Nephron (organoid): ENCODE results near the gene ASCC2.

Experiments used
- H3K27ac Mint-ChIP-seq, 3 experiments: 2 replicates each; pipeline ENCODE4 v1.8.0; 2020; ENCODE audit warnings: mixed read lengths in 3 of 3, mild to moderate bottlenecking in 2 of 3, moderate library complexity in 1 of 3
- H3K27me3 Mint-ChIP-seq: 2 replicates; pipeline ENCODE4 v1.8.0; 2021; ENCODE audit warnings: low read depth, mild to moderate bottlenecking, moderate library complexity, mixed read lengths
- H3K36me3 Mint-ChIP-seq: 2 replicates; pipeline ENCODE4 v1.8.0; 2020; ENCODE audit warnings: low read depth, mixed read lengths
- H3K4me1 Mint-ChIP-seq: 2 replicates; pipeline ENCODE4 v1.8.0; 2020; ENCODE audit warnings: mixed read lengths
- H3K4me3 Mint-ChIP-seq, 3 experiments: 2 replicates each; pipeline ENCODE4 v1.8.0; 2020; ENCODE audit warnings: mild to moderate bottlenecking in 3 of 3, mixed read lengths in 3 of 3, moderate library complexity in 2 of 3
- H3K9me3 Mint-ChIP-seq: 2 replicates; pipeline ENCODE4 v1.8.0; 2020; ENCODE audit warnings: mixed read lengths
- TF ChIP-seq, protein P1 (sequence below), 3 experiments: fragments of 200-600 bp; sonication (generic); IDR thresholded peaks; one replicate each; pipeline ENCODE4 v1.5.0; 2021; ENCODE audit warnings: antibody characterized with exemption in 3 of 3; ENCODE audit not compliant: unreplicated experiment in 3 of 3

ASCC2 gene

DNA sequence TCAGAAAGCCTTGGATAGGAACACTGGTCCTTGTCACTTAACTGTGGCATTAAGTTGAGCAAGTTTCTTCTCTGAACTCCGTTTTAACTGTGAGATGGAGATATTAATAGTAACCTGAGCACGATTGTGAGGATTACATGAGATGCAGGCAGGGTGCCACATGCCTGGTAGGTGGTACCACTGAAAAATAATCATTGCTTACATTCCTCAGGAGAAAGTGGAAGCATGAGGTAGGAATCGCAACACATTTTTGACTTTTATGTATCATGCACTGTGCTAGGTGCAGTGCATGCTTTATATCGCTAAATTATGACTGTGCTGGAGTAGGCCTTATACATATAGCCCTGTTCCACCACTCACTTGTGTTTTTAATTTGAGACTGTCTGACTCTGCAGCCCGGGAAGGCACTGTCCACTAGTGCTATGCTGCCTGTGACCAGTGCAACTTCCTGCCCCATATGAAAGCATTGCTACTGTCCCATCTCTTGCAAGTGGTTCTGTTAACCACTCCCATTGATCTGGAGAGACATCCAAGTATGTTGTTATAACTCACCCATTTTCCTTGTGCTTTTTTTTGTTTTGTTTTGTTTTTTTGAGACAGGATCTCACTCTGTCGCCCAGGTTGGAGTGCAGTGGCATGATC, 69.9 kb downstream of the ASCC2 start:
- H3K27me3 Mint-ChIP-seq = no peaks in the 10 kb centered on the region
- no peaks in the 10 kb centered on the region for H3K9me3 Mint-ChIP-seq
- TF ChIP-seq, protein P1, sequence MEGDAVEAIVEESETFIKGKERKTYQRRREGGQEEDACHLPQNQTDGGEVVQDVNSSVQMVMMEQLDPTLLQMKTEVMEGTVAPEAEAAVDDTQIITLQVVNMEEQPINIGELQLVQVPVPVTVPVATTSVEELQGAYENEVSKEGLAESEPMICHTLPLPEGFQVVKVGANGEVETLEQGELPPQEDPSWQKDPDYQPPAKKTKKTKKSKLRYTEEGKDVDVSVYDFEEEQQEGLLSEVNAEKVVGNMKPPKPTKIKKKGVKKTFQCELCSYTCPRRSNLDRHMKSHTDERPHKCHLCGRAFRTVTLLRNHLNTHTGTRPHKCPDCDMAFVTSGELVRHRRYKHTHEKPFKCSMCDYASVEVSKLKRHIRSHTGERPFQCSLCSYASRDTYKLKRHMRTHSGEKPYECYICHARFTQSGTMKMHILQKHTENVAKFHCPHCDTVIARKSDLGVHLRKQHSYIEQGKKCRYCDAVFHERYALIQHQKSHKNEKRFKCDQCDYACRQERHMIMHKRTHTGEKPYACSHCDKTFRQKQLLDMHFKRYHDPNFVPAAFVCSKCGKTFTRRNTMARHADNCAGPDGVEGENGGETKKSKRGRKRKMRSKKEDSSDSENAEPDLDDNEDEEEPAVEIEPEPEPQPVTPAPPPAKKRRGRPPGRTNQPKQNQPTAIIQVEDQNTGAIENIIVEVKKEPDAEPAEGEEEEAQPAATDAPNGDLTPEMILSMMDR (IDR thresholded peaks at IDR 0.05; ENCODE audit: unreplicated experiment in 3 of 3) = no peak
- H3K4me1 Mint-ChIP-seq = peaks cover 28% of the 10 kb centered on the region
- H3K4me3 Mint-ChIP-seq = peak overlapping the region; percentile 99 to 100 (median 99)
- peaks cover 25% of the 10 kb centered on the region for H3K36me3 Mint-ChIP-seq
- peak overlapping the region; percentile 98 to 99 (median 98) for H3K27ac Mint-ChIP-seq

DNA sequence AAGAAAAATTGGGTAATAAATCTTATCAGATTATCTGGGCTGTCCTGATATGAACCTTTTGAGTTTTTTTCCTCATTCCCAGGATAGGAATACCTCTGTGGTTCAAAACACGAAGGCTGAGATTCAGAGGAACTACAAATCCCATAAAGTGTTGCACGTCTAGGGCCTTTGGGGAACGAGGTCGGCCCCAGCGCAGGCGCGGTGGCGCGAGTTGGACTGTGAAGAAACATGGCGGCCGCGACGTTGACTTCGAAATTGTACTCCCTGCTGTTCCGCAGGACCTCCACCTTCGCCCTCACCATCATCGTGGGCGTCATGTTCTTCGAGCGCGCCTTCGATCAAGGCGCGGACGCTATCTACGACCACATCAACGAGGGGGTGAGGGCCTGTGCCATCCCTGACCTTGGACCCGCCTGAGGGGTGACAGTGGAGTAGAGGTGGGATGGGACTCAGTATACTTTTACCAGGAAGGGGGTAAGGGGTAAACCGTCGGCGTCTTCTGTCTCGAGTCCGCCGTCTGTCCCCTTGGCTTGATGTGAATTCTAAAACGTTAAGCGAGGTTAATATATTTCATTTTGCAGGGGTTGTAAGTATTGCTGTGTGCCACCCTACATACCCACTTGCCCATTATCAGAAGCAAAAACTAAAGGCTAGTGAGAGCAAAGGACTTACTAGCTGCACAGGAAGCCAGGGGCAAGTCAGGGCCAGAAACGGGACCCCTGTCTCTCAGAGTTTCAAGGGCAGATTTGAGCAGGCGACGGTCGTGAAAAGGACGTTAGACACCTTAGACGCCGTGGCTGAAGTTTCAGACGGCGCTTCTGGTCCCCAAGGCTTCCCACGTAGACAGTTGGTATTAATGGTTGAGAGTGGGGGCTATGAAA, 70.7 kb downstream of the ASCC2 start, which contains the start of gene UQCR10:
TSS of gene UQCR10 (plus strand) at position 199 of the 881 bp plus-strand sequence. CDS start at position 229, 30 bp downstream.
- Mint-ChIP-seq H3K27me3 (no peaks in the 10 kb centered on the region), H3K27ac (peak within 1 kb of the TSS; percentile 98 to 99 (median 98)), H3K4me3 (peak within 1 kb of the TSS; percentile 99 to 100 (median 99)), H3K9me3 (no peaks in the 10 kb centered on the region), H3K4me1 (peaks cover 28% of the 10 kb centered on the region), H3K36me3 (peaks cover 25% of the 10 kb centered on the region)
- TF ChIP-seq, protein P1 (IDR thresholded peaks at IDR 0.05; ENCODE audit: unreplicated experiment in 3 of 3) = no peak

GRCh38 chr22:29766632-29767170, 71.4 kb downstream of the ASCC2 start, which contains the start of gene ZMAT5:
ZMAT5 (minus strand) TSS chr22:29767007; CDS start chr22:29748544, 18,463 bp downstream.
- Mint-ChIP-seq H3K4me1 (peaks cover 28% of the 10 kb centered on the region), H3K4me3 (peak within 1 kb of the TSS; percentile 99 to 100 (median 99)), H3K36me3 (peaks cover 25% of the 10 kb centered on the region), H3K27me3 (no peaks in the 10 kb centered on the region), H3K9me3 (no peaks in the 10 kb centered on the region), H3K27ac (peak within 1 kb of the TSS; percentile 98 to 99 (median 98))
- TF ChIP-seq, protein P1 (IDR thresholded peaks at IDR 0.05; ENCODE audit: unreplicated experiment in 3 of 3) = no peak

DNA sequence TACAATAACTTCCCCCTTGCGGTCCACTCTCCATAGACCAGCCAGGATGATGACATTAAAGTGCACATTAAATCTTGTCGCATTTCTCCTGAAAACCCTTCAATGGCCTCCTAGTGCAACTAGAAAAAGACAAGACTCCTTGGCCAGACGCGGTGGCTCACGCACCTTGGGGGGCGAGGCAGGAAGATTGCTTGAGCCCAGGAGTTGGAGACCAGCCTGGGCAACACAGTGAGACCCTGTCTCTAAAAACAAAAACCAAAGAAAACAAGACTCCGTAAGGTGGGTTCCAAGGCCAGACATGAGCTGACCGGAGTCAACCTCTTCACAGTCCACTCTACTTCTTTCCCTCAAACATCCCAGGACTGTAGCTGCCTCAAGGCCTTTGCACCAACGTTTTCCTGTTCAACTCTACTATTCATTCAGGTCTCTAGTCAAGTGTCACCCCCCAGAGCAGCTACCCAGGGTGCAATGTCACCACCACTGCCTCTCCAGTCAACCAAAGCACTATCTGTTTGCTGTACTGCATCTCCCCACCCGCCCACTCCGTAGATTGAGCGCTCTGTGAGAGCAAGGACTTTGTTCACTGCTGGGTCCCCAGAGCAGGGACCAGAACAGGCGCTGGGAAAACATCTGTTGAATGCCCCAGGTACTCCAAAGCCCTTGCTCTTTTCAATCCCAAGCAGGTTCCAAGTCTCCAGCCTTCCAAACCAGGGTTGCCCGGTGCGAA, 72.0 kb downstream of the ASCC2 start:
- Mint-ChIP-seq H3K36me3 (peaks cover 25% of the 10 kb centered on the region), H3K4me3 (peak overlapping the region; percentile 99 to 100 (median 99)), H3K27me3 (no peaks in the 10 kb centered on the region), H3K4me1 (peaks cover 28% of the 10 kb centered on the region), H3K27ac (peak overlapping the region; percentile 98 to 99 (median 98)), H3K9me3 (no peaks in the 10 kb centered on the region)
- TF ChIP-seq, protein P1 (IDR thresholded peaks at IDR 0.05; ENCODE audit: unreplicated experiment in 3 of 3) = no peak

DNA sequence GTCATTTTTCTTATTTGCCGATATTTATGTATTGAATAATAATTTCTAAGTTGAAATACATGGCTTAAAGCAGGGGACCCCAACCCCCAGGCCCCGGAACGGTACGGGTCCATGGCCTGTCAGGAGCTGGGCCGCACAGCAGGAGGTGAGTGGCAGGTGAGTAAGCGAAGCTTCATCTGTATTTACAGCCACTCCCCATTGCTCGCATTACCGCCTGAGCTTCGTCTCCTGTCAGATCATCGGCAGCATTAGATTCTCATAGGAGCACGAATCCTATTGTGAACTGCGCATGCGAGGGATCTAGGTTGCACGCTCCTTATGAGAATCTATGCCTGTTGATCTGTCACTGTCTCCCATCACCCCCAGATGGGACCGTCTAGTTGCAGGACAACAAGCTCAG, 75.8 kb downstream of the ASCC2 start:
- Mint-ChIP-seq H3K4me1 (peaks cover 16% of the 10 kb centered on the region), H3K36me3 (no peaks in the 10 kb centered on the region), H3K27ac (no peak overlapping the region), H3K9me3 (no peaks in the 10 kb centered on the region), H3K4me3 (no peak overlapping the region), H3K27me3 (no peaks in the 10 kb centered on the region)
- TF ChIP-seq, protein P1 (IDR thresholded peaks at IDR 0.05; ENCODE audit: unreplicated experiment in 3 of 3) = no peak
